B cell (primary cell): Measurements from ENCODE around the gene ACIN1. TPM values are rescaled to one million over a fixed set of nuclear protein-coding genes. Genes with fewer than 3 reads are reported as not detected.

Experiments
- ATAC-seq: fragments of 200-7000 bp; cut with Tn5 transposase; one replicate; pipeline ENCODE4 v1.10.0; 2021; ENCODE audit warnings: low read depth, mild to moderate bottlenecking, moderate number of reproducible peaks, moderate library complexity
- CTCF ChIA-PET: fragments of 350-600 bp; sonication (Branson Sonifier 250); formaldehyde crosslinking; loops from one replicate; lab custom pipeline; 2021; ENCODE audit warnings: antibody characterized with exemption, inconsistent platforms; lab: Charles Lee
- POLR2A ChIA-PET: fragments of 350-600 bp; sonication (Branson Sonifier 250); formaldehyde crosslinking; loops from one replicate; lab custom pipeline; 2021; ENCODE audit warnings: antibody characterized with exemption; lab: Charles Lee
- DNase-seq: peaks from one replicate; pipeline ENCODE4 v3.0.0; 2013
- H2AFZ ChIP-seq: 2 replicates; pipeline ENCODE4 v1.6.1; 2012; ENCODE audit warnings: mild to moderate bottlenecking, low read depth, low read length; ENCODE audit not compliant: insufficient read depth, poor library complexity, severe bottlenecking
- H3K27ac ChIP-seq, 2 donors: 1 replicate in 1 of 2; 2 replicates in 1 of 2; pipeline ENCODE4 v1.5.1; 2012 to 2013; ENCODE audit warnings: low read length in 2 of 2, mild to moderate bottlenecking in 2 of 2, moderate library complexity in 1 of 2
- H3K27me3 ChIP-seq, 4 experiments: fragments of 200-600 bp in 1 of 4; sonication (generic) in 1 of 4; replicated peaks in 1 of 4; 1 replicate in 2 of 4; 2 replicates in 2 of 4; pipeline versions ENCODE4 v1.6.1 to v1.7.0; 2013 to 2016; ENCODE audit warnings: low read length in 3 of 4, mild to moderate bottlenecking in 2 of 4, mixed read lengths in 1 of 4, moderate library complexity in 1 of 4; ENCODE audit not compliant: insufficient read depth in 4 of 4, control insufficient read depth in 3 of 4; ENCODE audit errors: control extremely low read depth in 1 of 4
- H3K36me3 ChIP-seq, 2 experiments: replicated peaks in 1 of 2; 1 replicate in 1 of 2; 2 replicates in 1 of 2; pipeline versions ENCODE4 v1.6.1 to v1.7.1; 2013; ENCODE audit warnings: low read length in 1 of 2; ENCODE audit not compliant: insufficient read depth in 2 of 2, control insufficient read depth in 1 of 2; ENCODE audit errors: control extremely low read depth in 1 of 2, extremely low read depth in 1 of 2
- H3K4me1 ChIP-seq, 2 donors: fragments of 200-600 bp in 1 of 2; sonication (generic) in 1 of 2; 1 replicate in 1 of 2; 2 replicates in 1 of 2; pipeline versions ENCODE4 v1.5.1 to v1.6.1; 2013 to 2017; ENCODE audit warnings: low read length in 2 of 2; ENCODE audit not compliant: control insufficient read depth in 2 of 2, insufficient read depth in 2 of 2
- H3K4me2 ChIP-seq: replicated peaks from 2 replicates; pipeline ENCODE3; 2012; ENCODE audit warnings: mild to moderate bottlenecking, low read depth, low read length; ENCODE audit not compliant: poor library complexity, severe bottlenecking
- H3K4me3 ChIP-seq, 5 experiments: fragments of 200-600 bp in 1 of 5; sonication (generic) in 1 of 5; 1 replicate in 3 of 5; 2 replicates in 2 of 5; pipeline versions ENCODE4 v1.5.1 to v1.7.0; 2011 to 2016; ENCODE audit warnings: low read length in 4 of 5, mild to moderate bottlenecking in 4 of 5, low read depth in 2 of 5, control low read depth in 1 of 5, moderate library complexity in 1 of 5; ENCODE audit not compliant: insufficient read depth in 1 of 5; ENCODE audit errors: control extremely low read depth in 1 of 5, extremely low read depth in 1 of 5
- H3K79me2 ChIP-seq: fragments of 200-600 bp; sonication (generic); one replicate; pipeline ENCODE4 v1.6.0; 2016; ENCODE audit warnings: low read length; ENCODE audit not compliant: control insufficient read depth, insufficient read depth
- H3K9ac ChIP-seq: fragments of 200-600 bp; sonication (generic); 2 replicates; pipeline ENCODE4 v1.6.1; 2017; ENCODE audit warnings: mild to moderate bottlenecking, low read length, moderate library complexity
- H3K9me3 ChIP-seq, 3 donors: one replicate each; pipeline versions ENCODE4 v1.6.1 to v1.7.1; 2013; ENCODE audit warnings: low read length in 2 of 3; ENCODE audit not compliant: control insufficient read depth in 2 of 3, insufficient read depth in 1 of 3; ENCODE audit errors: control extremely low read depth in 1 of 3
- H4K20me1 ChIP-seq: 2 replicates; pipeline ENCODE4 v1.6.0; 2012; ENCODE audit warnings: mild to moderate bottlenecking, low read length; ENCODE audit not compliant: insufficient read depth, control insufficient read depth, poor library complexity, severe bottlenecking
- H3K27ac Mint-ChIP-seq: one replicate; pipeline ENCODE4 v1.8.0; 2021; ENCODE audit warnings: mixed read lengths
- H3K27me3 Mint-ChIP-seq: one replicate; pipeline ENCODE4 v1.8.0; 2021; ENCODE audit warnings: mixed read lengths
- H3K4me1 Mint-ChIP-seq: one replicate; pipeline ENCODE4 v1.8.0; 2021; ENCODE audit warnings: mixed read lengths
- H3K4me3 Mint-ChIP-seq: one replicate; pipeline ENCODE4 v1.8.0; 2021; ENCODE audit warnings: mixed read lengths
- H3K9me3 Mint-ChIP-seq: one replicate; pipeline ENCODE4 v1.8.0; 2022; ENCODE audit warnings: mixed read lengths; ENCODE audit not compliant: insufficient read depth
- EZH2 ChIP-seq: IDR thresholded peaks from 2 replicates; pipeline ENCODE4 v1.6.1; 2012; ENCODE audit warnings: borderline replicate concordance, low read depth, mild to moderate bottlenecking, moderate library complexity, low read length; ENCODE audit not compliant: insufficient read depth, poor library complexity, severe bottlenecking
- WGBS: methylation state at CpG from one replicate; pipeline ENCODE4 v1.1.5; 2013; ENCODE audit warnings: missing lambda C conversion rate; ENCODE audit not compliant: insufficient coverage; 5-methylcytosine and 5-hydroxymethylcytosine counted together
- intact Hi-C: fragments of 100-400 bp; cut with micrococcal nuclease; formaldehyde crosslinking; loops from one replicate; pipeline ENCODE4 v1.10.0; 2022
- polyA plus RNA-seq: library from polyadenylated mRNA; depleted of rRNA; stranded (reverse); fragments of >200 nt; gene quantifications from 2 replicates; pipeline ENCODE4 v1.2.3, GENCODE V29; 2012
- total RNA-seq, 2 donors: library from RNA; stranded (reverse); fragments of 120-200 nt in 1 of 2; gene quantifications; 1 replicate in 1 of 2; 2 replicates in 1 of 2; pipeline versions ENCODE4 v1.2.3 to v1.2.4, GENCODE V29; 2013 to 2022
- TF ChIP-seq, protein P1 (sequence below): fragments of 200-600 bp; IDR thresholded peaks from one replicate; pipeline ENCODE4 v1.8.0; 2022; ENCODE audit warnings: antibody characterized with exemption, mild to moderate bottlenecking

ACIN1 gene
- total and polyA plus RNA-seq, 2 donors (not counting 1 experiment from before 2014, with no cell fraction given) = 178 to 359 TPM

GRCh38 chr14:23076785-23077408 lies 18.0 kb downstream of the ACIN1 start:
- no peak overlapping the region for H3K27ac Mint-ChIP-seq
- TF ChIP-seq, protein P1, sequence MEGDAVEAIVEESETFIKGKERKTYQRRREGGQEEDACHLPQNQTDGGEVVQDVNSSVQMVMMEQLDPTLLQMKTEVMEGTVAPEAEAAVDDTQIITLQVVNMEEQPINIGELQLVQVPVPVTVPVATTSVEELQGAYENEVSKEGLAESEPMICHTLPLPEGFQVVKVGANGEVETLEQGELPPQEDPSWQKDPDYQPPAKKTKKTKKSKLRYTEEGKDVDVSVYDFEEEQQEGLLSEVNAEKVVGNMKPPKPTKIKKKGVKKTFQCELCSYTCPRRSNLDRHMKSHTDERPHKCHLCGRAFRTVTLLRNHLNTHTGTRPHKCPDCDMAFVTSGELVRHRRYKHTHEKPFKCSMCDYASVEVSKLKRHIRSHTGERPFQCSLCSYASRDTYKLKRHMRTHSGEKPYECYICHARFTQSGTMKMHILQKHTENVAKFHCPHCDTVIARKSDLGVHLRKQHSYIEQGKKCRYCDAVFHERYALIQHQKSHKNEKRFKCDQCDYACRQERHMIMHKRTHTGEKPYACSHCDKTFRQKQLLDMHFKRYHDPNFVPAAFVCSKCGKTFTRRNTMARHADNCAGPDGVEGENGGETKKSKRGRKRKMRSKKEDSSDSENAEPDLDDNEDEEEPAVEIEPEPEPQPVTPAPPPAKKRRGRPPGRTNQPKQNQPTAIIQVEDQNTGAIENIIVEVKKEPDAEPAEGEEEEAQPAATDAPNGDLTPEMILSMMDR = peak; percentile 83
- no peak for TF ChIP-seq EZH2
- peaks cover 9% of the 10 kb centered on the region for H3K4me1 Mint-ChIP-seq
- no peak overlapping the region for H3K9ac ChIP-seq
- H2AFZ ChIP-seq = no peak overlapping the region
- CTCF ChIA-PET = interaction anchor here (0.6 to 3.4 kb wide), 34 partner anchors 9 to 693 kb away, joined by 3 to 33 read pairs (median 5); partner anchors contain the start of genes ACIN1, C14orf119, CDH24 and SLC7A8
- H3K27me3 ChIP-seq = no peaks in the 10 kb centered on the region
- no peaks in the 10 kb centered on the region for H3K9me3 ChIP-seq
- H3K79me2 ChIP-seq = peaks cover 18% of the 10 kb centered on the region
- H4K20me1 ChIP-seq = peaks cover 26% of the 10 kb centered on the region
- H3K4me3 Mint-ChIP-seq = no peak overlapping the region
- H3K4me3 ChIP-seq = no peak overlapping the region
- H3K27ac ChIP-seq = no peak overlapping the region
- no peak overlapping the region for H3K4me2 ChIP-seq
- peaks cover 2 to 4% of the 10 kb centered on the region in 2 donors for H3K4me1 ChIP-seq
- peak; percentile 66 for ATAC-seq
- H3K9me3 Mint-ChIP-seq = no peaks in the 10 kb centered on the region
- peak; percentile 62 for DNase-seq
- H3K27me3 Mint-ChIP-seq = no peaks in the 10 kb centered on the region
- intact Hi-C loops = loop anchor here (2.0 kb wide), 1 partner anchor 18 kb away; the partner anchor contains the start of genes ACIN1 and C14orf119
- POLR2A ChIA-PET = interaction anchor here (0.5 kb wide), 1 partner anchor 32 kb away, joined by 5 read pairs; no protein-coding TSS in a partner anchor
- WGBS = 67% methylated on average over 1 of the region's 5 CpGs
- H3K36me3 ChIP-seq = peaks cover 23 to 82% of the 10 kb centered on the region in 2 experiments

DNA sequence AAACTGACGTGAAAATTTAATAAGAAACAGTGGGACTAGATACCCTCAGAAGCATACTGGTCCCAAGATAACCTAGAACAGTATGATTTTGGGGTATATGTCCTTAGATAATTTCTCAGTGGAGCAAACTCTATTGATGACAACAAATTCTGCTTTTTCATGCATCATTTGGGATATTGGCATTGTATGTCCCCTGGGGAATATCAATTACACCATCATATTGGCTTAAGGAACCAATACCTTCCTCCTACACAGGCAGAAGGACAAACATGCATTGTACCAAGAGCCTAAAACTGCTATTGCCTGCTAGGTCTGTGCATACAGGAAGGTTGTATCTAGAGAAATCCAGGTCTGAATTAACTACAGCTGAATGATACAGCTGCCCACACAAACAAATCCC lies 20.0 kb downstream of the ACIN1 start:
- no CpG with 5 or more reads among the region's 1 CpG for WGBS
- Mint-ChIP-seq H3K4me3 (no peak overlapping the region), H3K27me3 (no peaks in the 10 kb centered on the region), H3K27ac (no peak overlapping the region), H3K9me3 (no peaks in the 10 kb centered on the region), H3K4me1 (peaks cover 28% of the 10 kb centered on the region)
- no peak overlapping the region for H2AFZ ChIP-seq
- H3K27ac ChIP-seq = no peak overlapping the region
- ChIA-PET CTCF (interaction anchor here (0.6 to 1.5 kb wide), 7 partner anchors 17 to 119 kb away, joined by 3 to 7 read pairs (median 4); partner anchors contain the start of genes ACIN1 and C14orf119), POLR2A (no interaction called here)
- DNase-seq (no peak), ATAC-seq (no peak)
- no peak for TF ChIP-seq EZH2
- TF ChIP-seq, protein P1 = no peak
- no peak overlapping the region for H3K9ac ChIP-seq
- H4K20me1 ChIP-seq = peaks cover 18% of the 10 kb centered on the region
- peaks cover 30% of the 10 kb centered on the region for H3K79me2 ChIP-seq
- H3K9me3 ChIP-seq = no peaks in the 10 kb centered on the region
- H3K27me3 ChIP-seq = no peaks in the 10 kb centered on the region
- intact Hi-C loops = no loop called here
- no peak overlapping the region for H3K4me3 ChIP-seq
- no peak overlapping the region for H3K4me2 ChIP-seq
- peaks cover 19 to 67% of the 10 kb centered on the region in 2 experiments for H3K36me3 ChIP-seq
- peaks cover 17 to 21% of the 10 kb centered on the region in 2 donors for H3K4me1 ChIP-seq
